Ishikawa (cell line): ENCODE results near the gene ACACA.
A peak's percentile ranks its signal among the peaks of the same experiment; 100 is the strongest.

Experiments used
- CEBPB ChIP-seq: IDR thresholded peaks from 2 replicates; pipeline ENCODE4 v1.6.1; 2012
- CREB1 ChIP-seq: IDR thresholded peaks from 2 replicates; pipeline ENCODE4 v1.6.1; 2012; ENCODE audit warnings: low read depth
- EGR1 ChIP-seq: IDR thresholded peaks from 2 replicates; pipeline ENCODE4 v1.6.1; 2012
- EP300 ChIP-seq: IDR thresholded peaks from 2 replicates; pipeline ENCODE4 v1.6.1; 2012; ENCODE audit warnings: borderline replicate concordance
- FOXM1 ChIP-seq: IDR thresholded peaks from 2 replicates; pipeline ENCODE4 v1.6.1; 2012; ENCODE audit warnings: low read depth, borderline replicate concordance
- MAX ChIP-seq: IDR thresholded peaks from 2 replicates; pipeline ENCODE4 v1.6.1; 2012
- NFIC ChIP-seq: IDR thresholded peaks from 2 replicates; pipeline ENCODE4 v1.6.1; 2012
- RAD21 ChIP-seq: IDR thresholded peaks from 2 replicates; pipeline ENCODE4 v1.6.1; 2012; ENCODE audit warnings: low read depth
- REST ChIP-seq: IDR thresholded peaks from 2 replicates; pipeline ENCODE4 v1.6.1; 2012; ENCODE audit warnings: low read depth, mild to moderate bottlenecking
- TAF1 ChIP-seq: IDR thresholded peaks from 2 replicates; pipeline ENCODE4 v1.6.1; 2012; ENCODE audit warnings: low read depth, mild to moderate bottlenecking
- TCF12 ChIP-seq: IDR thresholded peaks from 2 replicates; pipeline ENCODE4 v1.6.1; 2012; ENCODE audit warnings: low read depth
- TEAD4 ChIP-seq: IDR thresholded peaks from 2 replicates; pipeline ENCODE4 v1.6.1; 2012
- USF1 ChIP-seq: IDR thresholded peaks from 2 replicates; pipeline ENCODE4 v1.6.1; 2012
- YY1 ChIP-seq: IDR thresholded peaks from 2 replicates; pipeline ENCODE4 v1.6.1; 2012; ENCODE audit warnings: low read depth
- ZBTB7A ChIP-seq: IDR thresholded peaks from 2 replicates; pipeline ENCODE4 v1.6.1; 2012; ENCODE audit warnings: low read depth

ACACA gene

GRCh38 chr17:37094391-37094790 lies 312.2 kb downstream of the ACACA start:
- TF ChIP-seq ZBTB7A = no peak
- no peak for TF ChIP-seq CEBPB
- TF ChIP-seq TAF1 = no peak
- no peak for TF ChIP-seq TCF12
- TF ChIP-seq EGR1 = no peak
- TF ChIP-seq USF1 = no peak
- no peak for TF ChIP-seq MAX
- TF ChIP-seq EP300 = no peak
- no peak for TF ChIP-seq CREB1
- no peak for TF ChIP-seq NFIC
- no peak for TF ChIP-seq REST
- TF ChIP-seq FOXM1 = no peak
- TF ChIP-seq YY1 = no peak
- no peak for TF ChIP-seq RAD21
- no peak for TF ChIP-seq TEAD4

GRCh38 chr17:37092701-37093100 lies 313.9 kb downstream of the ACACA start:
- no peak for TF ChIP-seq EP300
- no peak for TF ChIP-seq TCF12
- no peak for TF ChIP-seq TEAD4
- TF ChIP-seq NFIC = no peak
- TF ChIP-seq REST = no peak
- no peak for TF ChIP-seq CEBPB
- no peak for TF ChIP-seq CREB1
- TF ChIP-seq EGR1 = no peak
- no peak for TF ChIP-seq USF1
- no peak for TF ChIP-seq YY1

- TF ChIP-seq TCF12 = no peak
- TF ChIP-seq EGR1 = no peak
- TF ChIP-seq USF1 = peak; percentile 68
Observed at GRCh38 chr17:37092071-37092470, 314.6 kb downstream of the ACACA start.

GRCh38 chr17:37090941-37091340 lies 315.7 kb downstream of the ACACA start:
- TF ChIP-seq USF1 (no peak), YY1 (no peak), TEAD4 (no peak), NFIC (no peak), CEBPB (no peak), TAF1 (no peak)

- TF ChIP-seq CEBPB (no peak), MAX (no peak), TCF12 (no peak), YY1 (no peak), EGR1 (no peak), ZBTB7A (no peak), FOXM1 (no peak), EP300 (no peak)
Observed at GRCh38 chr17:37089956-37090355, 316.7 kb downstream of the ACACA start.

GRCh38 chr17:37088913-37089312 lies 317.7 kb downstream of the ACACA start:
- TF ChIP-seq ZBTB7A (no peak), USF1 (no peak), NFIC (no peak), MAX (no peak), FOXM1 (no peak), TCF12 (no peak), EP300 (no peak), CREB1 (no peak), TAF1 (no peak), EGR1 (no peak), TEAD4 (no peak), RAD21 (no peak), YY1 (no peak), CEBPB (no peak), REST (no peak)
